Fibroblast of lung (primary cell): ENCODE results near the gene PAX3. TPM values are rescaled to one million over a fixed set of nuclear protein-coding genes. Genes with fewer than 3 reads are reported as not detected.
A peak's percentile ranks its signal among the peaks of the same experiment; 100 is the strongest.

Experiments used
- DNase-seq, 2 donors: peaks; one replicate each; pipeline versions ENCODE4 v3.0.0 to v3.0.0-alpha.2; 2010; ENCODE audit warnings: low read depth in 2 of 2
- H2AFZ ChIP-seq: 2 replicates; pipeline ENCODE4 v1.5.1; 2012; ENCODE audit warnings: low read length, control low read depth, inconsistent platforms
- H3K27ac ChIP-seq: 2 replicates; pipeline ENCODE4 v1.5.1; 2011; ENCODE audit warnings: low read length, control low read depth; ENCODE audit not compliant: insufficient read depth
- H3K27me3 ChIP-seq: 2 replicates; pipeline ENCODE4 v1.5.1; 2011; ENCODE audit warnings: mild to moderate bottlenecking, low read length; ENCODE audit not compliant: control insufficient read depth, insufficient read depth
- H3K36me3 ChIP-seq: 2 replicates; pipeline ENCODE4 v1.5.1; 2011; ENCODE audit warnings: low read length; ENCODE audit not compliant: control insufficient read depth, insufficient read depth
- H3K4me1 ChIP-seq: 2 replicates; pipeline ENCODE4 v1.5.1; 2011; ENCODE audit warnings: low read length; ENCODE audit not compliant: control insufficient read depth, insufficient read depth; ENCODE audit errors: extremely low read depth
- H3K4me2 ChIP-seq: 2 replicates; pipeline ENCODE4 v1.5.1; 2011; ENCODE audit warnings: low read length, control low read depth; ENCODE audit not compliant: insufficient read depth; ENCODE audit errors: extremely low read depth
- H3K4me3 ChIP-seq, 4 experiments: fragments of 200-600 bp in 1 of 4; sonication (generic) in 1 of 4; replicated peaks in 1 of 4; 2 replicates each; pipeline ENCODE4 v1.5.1; 2011 to 2016; ENCODE audit warnings: low read length in 4 of 4, low read depth in 3 of 4, mild to moderate bottlenecking in 3 of 4, control low read depth in 2 of 4, inconsistent platforms in 1 of 4, mixed read lengths in 1 of 4; ENCODE audit not compliant: insufficient read depth in 1 of 4; ENCODE audit errors: control extremely low read depth in 1 of 4
- H3K79me2 ChIP-seq: 2 replicates; pipeline ENCODE4 v1.5.1; 2012; ENCODE audit warnings: mild to moderate bottlenecking, low read length, inconsistent platforms; ENCODE audit not compliant: control insufficient read depth, insufficient read depth
- H3K9ac ChIP-seq: 2 replicates; pipeline ENCODE4 v1.5.1; 2011; ENCODE audit warnings: mild to moderate bottlenecking, low read length, control low read depth; ENCODE audit not compliant: insufficient read depth
- H3K9me3 ChIP-seq: 2 replicates; pipeline ENCODE4 v1.5.1; 2012; ENCODE audit warnings: low read depth, low read length; ENCODE audit not compliant: control insufficient read depth, insufficient read depth
- H4K20me1 ChIP-seq: 2 replicates; pipeline ENCODE4 v1.5.1; 2011; ENCODE audit warnings: low read length; ENCODE audit not compliant: control insufficient read depth, insufficient read depth; ENCODE audit errors: extremely low read depth
- EZH2 ChIP-seq: IDR thresholded peaks from 2 replicates; pipeline ENCODE4 v1.5.1; 2012; ENCODE audit warnings: low read length, control low read depth, mild to moderate bottlenecking; ENCODE audit errors: missing control alignments
- polyA plus RNA-seq, 2 donors: library from polyadenylated mRNA; depleted of rRNA in 1 of 2; stranded (reverse) in 1 of 2; unstranded in 1 of 2; fragments of >200 nt; gene quantifications; 2 replicates each; pipeline ENCODE4 v1.2.1, GENCODE V29; 2011 to 2012; ENCODE audit warnings: missing spikeins in 1 of 2
- total RNA-seq: library from RNA; depleted of rRNA; stranded (reverse); fragments of >200 nt; gene quantifications from 2 replicates; pipeline ENCODE4 v1.2.1, GENCODE V29; 2014
- TF ChIP-seq, protein P1 (sequence below), 2 donors: IDR thresholded peaks in 1 of 2; conservative IDR thresholded peaks in 1 of 2; 1 replicate in 1 of 2; 2 replicates in 1 of 2; pipeline ENCODE4 v1.5.1; 2011 to 2012; ENCODE audit warnings: low read length in 2 of 2, control low read depth in 1 of 2, inconsistent platforms in 1 of 2, low read depth in 1 of 2, mild to moderate bottlenecking in 1 of 2

PAX3 gene
- total and polyA plus RNA-seq, 2 donors (not counting 1 experiment from before 2014, with no cell fraction given) = not detected

DNA sequence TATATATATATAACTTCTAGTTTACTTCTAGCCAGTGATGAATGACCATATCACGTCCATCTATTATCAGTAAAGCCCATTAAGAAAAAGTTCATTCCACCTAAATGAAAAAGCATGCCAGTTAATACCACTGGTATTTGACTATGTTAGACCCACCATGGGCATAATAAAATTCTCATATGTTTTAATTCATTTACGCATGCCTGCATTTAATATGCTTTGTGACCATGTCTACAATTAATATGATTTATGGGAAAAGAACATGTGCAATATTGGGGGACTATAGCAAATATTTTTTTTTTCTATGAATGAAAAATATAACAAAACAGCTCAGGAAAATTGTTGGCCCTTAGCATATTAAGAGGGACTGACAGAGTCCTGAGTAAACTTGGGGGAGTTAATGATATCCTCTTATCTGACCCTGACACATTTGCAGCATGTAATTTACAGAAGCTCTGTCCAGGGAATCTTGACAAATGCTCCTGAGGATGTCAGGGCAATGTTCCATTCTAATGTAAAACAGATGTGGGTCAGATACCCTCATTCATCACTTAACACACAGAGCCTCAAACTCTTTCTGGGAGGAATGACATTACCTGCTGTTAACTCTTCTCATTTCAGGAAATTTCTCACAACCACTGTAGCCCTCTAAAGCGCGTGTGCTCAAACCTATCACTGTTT, 90.6 kb downstream of the PAX3 start:
- Histone ChIP-seq H3K27ac (no peak overlapping the region), H3K9me3 (no peaks in the 10 kb centered on the region)
- TF ChIP-seq, protein P1, sequence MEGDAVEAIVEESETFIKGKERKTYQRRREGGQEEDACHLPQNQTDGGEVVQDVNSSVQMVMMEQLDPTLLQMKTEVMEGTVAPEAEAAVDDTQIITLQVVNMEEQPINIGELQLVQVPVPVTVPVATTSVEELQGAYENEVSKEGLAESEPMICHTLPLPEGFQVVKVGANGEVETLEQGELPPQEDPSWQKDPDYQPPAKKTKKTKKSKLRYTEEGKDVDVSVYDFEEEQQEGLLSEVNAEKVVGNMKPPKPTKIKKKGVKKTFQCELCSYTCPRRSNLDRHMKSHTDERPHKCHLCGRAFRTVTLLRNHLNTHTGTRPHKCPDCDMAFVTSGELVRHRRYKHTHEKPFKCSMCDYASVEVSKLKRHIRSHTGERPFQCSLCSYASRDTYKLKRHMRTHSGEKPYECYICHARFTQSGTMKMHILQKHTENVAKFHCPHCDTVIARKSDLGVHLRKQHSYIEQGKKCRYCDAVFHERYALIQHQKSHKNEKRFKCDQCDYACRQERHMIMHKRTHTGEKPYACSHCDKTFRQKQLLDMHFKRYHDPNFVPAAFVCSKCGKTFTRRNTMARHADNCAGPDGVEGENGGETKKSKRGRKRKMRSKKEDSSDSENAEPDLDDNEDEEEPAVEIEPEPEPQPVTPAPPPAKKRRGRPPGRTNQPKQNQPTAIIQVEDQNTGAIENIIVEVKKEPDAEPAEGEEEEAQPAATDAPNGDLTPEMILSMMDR (conservative IDR thresholded peaks at IDR 0.05 in 1 of 2, IDR thresholded peaks at IDR 0.05 in 1 of 2; ENCODE audit: low read depth in 1 of 2, low read length in 2 of 2) = no peak
- no peak for TF ChIP-seq EZH2

DNA sequence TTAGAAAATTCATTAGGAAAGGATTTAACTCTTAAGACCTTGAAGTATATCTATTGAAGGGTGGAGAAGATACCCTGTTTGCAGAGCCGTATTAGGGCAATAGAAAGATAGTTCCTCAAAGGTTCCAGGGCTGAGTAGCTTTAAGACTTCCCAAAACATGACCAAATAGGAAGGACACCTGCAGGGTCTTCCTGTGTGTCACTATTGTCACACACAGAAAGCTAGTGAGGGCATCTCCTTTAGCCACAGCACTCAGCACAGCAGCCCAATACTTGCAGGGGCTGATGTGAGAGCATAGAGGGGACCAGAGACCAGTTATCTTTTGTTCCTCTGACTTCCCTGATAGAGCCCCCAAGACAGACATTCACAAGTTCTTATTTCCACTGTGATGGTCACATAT, 93.7 kb downstream of the PAX3 start:
- Histone ChIP-seq H2AFZ (no peak overlapping the region), H4K20me1 (no peaks in the 10 kb centered on the region), H3K4me2 (no peak overlapping the region), H3K36me3 (no peaks in the 10 kb centered on the region), H3K4me1 (no peaks in the 10 kb centered on the region), H3K4me3 (no peak overlapping the region), H3K79me2 (no peaks in the 10 kb centered on the region), H3K27ac (no peak overlapping the region), H3K9me3 (no peaks in the 10 kb centered on the region), H3K27me3 (no peaks in the 10 kb centered on the region), H3K9ac (no peak overlapping the region)
- no peak for TF ChIP-seq EZH2
- TF ChIP-seq, protein P1 (conservative IDR thresholded peaks at IDR 0.05 in 1 of 2, IDR thresholded peaks at IDR 0.05 in 1 of 2; ENCODE audit: low read depth in 1 of 2, low read length in 2 of 2) = no peak
- DNase-seq = no peak

More for the DNA sequence above, 90.6 kb downstream of the PAX3 start:
- Histone ChIP-seq H3K4me1 (no peaks in the 10 kb centered on the region), H3K79me2 (no peaks in the 10 kb centered on the region), H3K4me3 (no peak overlapping the region), H3K4me2 (no peak overlapping the region), H2AFZ (no peak overlapping the region), H3K9ac (no peak overlapping the region), H4K20me1 (no peaks in the 10 kb centered on the region), H3K36me3 (no peaks in the 10 kb centered on the region), H3K27me3 (no peaks in the 10 kb centered on the region)
- DNase-seq = peak in 1 of 2 donors; percentile 88

DNA sequence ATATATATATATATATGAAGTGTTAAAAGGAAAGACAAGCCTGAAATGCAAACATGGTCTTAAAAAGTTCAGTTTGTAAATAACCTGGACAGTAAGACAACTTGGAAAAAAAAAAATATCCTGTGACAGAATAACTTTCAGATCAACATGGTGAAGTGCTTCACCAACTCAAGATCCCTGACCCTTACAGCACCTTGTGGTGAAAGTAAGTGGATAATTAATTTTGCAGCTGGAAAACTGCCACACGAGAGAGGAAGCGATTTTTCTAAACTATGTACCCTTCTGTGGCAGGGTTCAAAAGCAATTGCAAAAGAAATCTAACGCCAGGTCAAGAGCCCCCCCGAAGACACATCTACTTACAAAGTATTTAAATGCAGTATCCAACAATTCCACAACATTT, 95.8 kb downstream of the PAX3 start:
- no peaks in the 10 kb centered on the region for H3K36me3 ChIP-seq
- H3K9me3 ChIP-seq = no peaks in the 10 kb centered on the region
- H3K27me3 ChIP-seq = no peaks in the 10 kb centered on the region
- no peak overlapping the region for H3K9ac ChIP-seq
- no peaks in the 10 kb centered on the region for H3K79me2 ChIP-seq
- H3K4me1 ChIP-seq = no peaks in the 10 kb centered on the region
- no peaks in the 10 kb centered on the region for H4K20me1 ChIP-seq
- no peak overlapping the region for H3K4me2 ChIP-seq
- no peak overlapping the region for H3K27ac ChIP-seq
- peak in 1 of 2 donors; percentile 19 for DNase-seq
- no peak overlapping the region for H2AFZ ChIP-seq
- TF ChIP-seq, protein P1 (conservative IDR thresholded peaks at IDR 0.05 in 1 of 2, IDR thresholded peaks at IDR 0.05 in 1 of 2; ENCODE audit: low read depth in 1 of 2, low read length in 2 of 2) = no peak
- no peak for TF ChIP-seq EZH2
- H3K4me3 ChIP-seq = no peak overlapping the region
